ENCODE results near the gene PLCXD3. TPM values are rescaled to one million over a fixed set of nuclear protein-coding genes. Genes with fewer than 3 reads are reported as not detected.

PLCXD3 gene
- total and polyA plus RNA-seq, 2 of the 8 experiments (the other 6 are each of a cell fraction or from before 2014, with no cell fraction given): 0.03 to 0.07 TPM

- Histone ChIP-seq H2AK5ac (ENCODE audit: low read depth, low read length) (no peak overlapping the region), H3K4me1 (replicated peaks in 1 of 4; ENCODE audit: control insufficient read depth in 3 of 4, insufficient read depth in 4 of 4, low read length in 3 of 4) (peaks cover 0 to 2% (median 0%) of the 10 kb centered on the region in 4 experiments; a peak in 1 of 7 replicates), H3K9me3 (ENCODE audit: insufficient read depth in 2 of 2, low read depth in 1 of 2, low read length in 1 of 2) (no peaks in the 10 kb centered on the region), H4K5ac (ENCODE audit: insufficient read length, low read depth, low read length) (no peak overlapping the region), H2BK120ac (replicated peaks; ENCODE audit: low read depth, low read length) (no peak overlapping the region), H3K27me3 (replicated peaks in 1 of 4; ENCODE audit: control insufficient read depth in 3 of 4, extremely low read depth in 1 of 4, insufficient read depth in 3 of 4, low read length in 3 of 4) (no peaks in the 10 kb centered on the region), H3K9ac (replicated peaks in 1 of 4; ENCODE audit: extremely low read depth in 1 of 4, low read depth in 3 of 4, low read length in 3 of 4) (no peak overlapping the region), H3K36me3 (ENCODE audit: control insufficient read depth in 2 of 4, insufficient read depth in 4 of 4, low read length in 3 of 4) (no peaks in the 10 kb centered on the region), H2BK20ac (ENCODE audit: low read length) (no peak overlapping the region), H3K14ac (ENCODE audit: insufficient read length) (no peak overlapping the region), H3K18ac (ENCODE audit: extremely low read depth, low read length) (no peak overlapping the region), H2BK12ac (ENCODE audit: low read depth, low read length) (no peak overlapping the region), H4K8ac (ENCODE audit: extremely low read depth, insufficient read depth, low read length) (no peak overlapping the region), H3K4me3 (ENCODE audit: extremely low read depth in 1 of 4, insufficient read depth in 2 of 4, low read depth in 3 of 4, low read length in 4 of 4) (no peak overlapping the region), H3K79me1 (ENCODE audit: low read depth, low read length) (no peaks in the 10 kb centered on the region), H3K79me2 (ENCODE audit: control insufficient read depth in 1 of 2, insufficient read depth in 2 of 2, low read length in 2 of 2) (no peaks in the 10 kb centered on the region), H3K23ac (ENCODE audit: insufficient read length) (no peak overlapping the region), H4K20me1 (replicated peaks in 1 of 2; ENCODE audit: control insufficient read depth in 1 of 2, insufficient read depth in 2 of 2, low read length in 2 of 2) (no peaks in the 10 kb centered on the region), H3K23me2 (ENCODE audit: low read depth, low read length) (no peaks in the 10 kb centered on the region), H3K27ac (ENCODE audit: low read depth, low read length) (no peak overlapping the region), H4K91ac (replicated peaks; ENCODE audit: insufficient read length, low read length) (no peak overlapping the region), H2AFZ (ENCODE audit: low read length) (no peak overlapping the region), H3K4ac (replicated peaks; ENCODE audit: insufficient read length, low read depth, low read length) (no peak overlapping the region), H3K56ac (replicated peaks; ENCODE audit: insufficient read length, low read depth, low read length) (no peak overlapping the region), H2BK5ac (ENCODE audit: low read depth, low read length) (no peak overlapping the region), H3K4me2 (ENCODE audit: insufficient read depth in 1 of 2, low read depth in 2 of 2, low read length in 2 of 2) (no peak overlapping the region), H2BK15ac (ENCODE audit: low read length) (no peak overlapping the region)
- CTCF ChIA-PET (ENCODE audit: partially characterized antibody): no interaction called here
- 89% methylated on average over 1 of the region's 1 CpG; no CpG with 5 or more reads in 1 of the 2 experiments for WGBS, 2 experiments (ENCODE audit: extremely low coverage in 1 of 2, insufficient coverage in 1 of 2, insufficient read length in 1 of 2, insufficient replicate concordance in 2 of 2, low coverage in 1 of 2, low lambda C conversion rate in 2 of 2, missing lambda C conversion rate in 1 of 2)
- no peak for DNase-seq (ENCODE audit: low read depth in 1 of 2, low spot score in 2 of 2)
- FAIRE-seq: no peak
- POLR2A ChIA-PET (ENCODE audit: partially characterized antibody): no interaction called here
- TF ChIP-seq SP1 (IDR thresholded peaks at IDR 0.05; ENCODE audit: low read depth, low read length): no peak
- TF ChIP-seq SIRT6 (IDR thresholded peaks at IDR 0.05; ENCODE audit: low read length): no peak
- no peak for TF ChIP-seq CBX5 (IDR thresholded peaks at IDR 0.05; ENCODE audit: low read depth, low read length)
- TF ChIP-seq, protein P1, sequence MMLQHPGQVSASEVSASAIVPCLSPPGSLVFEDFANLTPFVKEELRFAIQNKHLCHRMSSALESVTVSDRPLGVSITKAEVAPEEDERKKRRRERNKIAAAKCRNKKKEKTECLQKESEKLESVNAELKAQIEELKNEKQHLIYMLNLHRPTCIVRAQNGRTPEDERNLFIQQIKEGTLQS (IDR thresholded peaks at IDR 0.05; ENCODE audit: insufficient read depth, low read depth, low read length): no peak
- TF ChIP-seq TEAD4 (IDR thresholded peaks at IDR 0.05; ENCODE audit: low read depth, low read length): no peak
- no peak for TF ChIP-seq CBX8 (IDR thresholded peaks at IDR 0.05; ENCODE audit: borderline replicate concordance, low read depth, low read length)
- TF ChIP-seq BCL11A (IDR thresholded peaks at IDR 0.05; ENCODE audit: low read depth in 2 of 2, low read length in 2 of 2): no peak
- no peak for TF ChIP-seq MAFK (IDR thresholded peaks at IDR 0.05; ENCODE audit: low read depth, low read length)
- TF ChIP-seq TBP (IDR thresholded peaks at IDR 0.05; ENCODE audit: low read depth, low read length): no peak
Observed at GRCh38 chr5:41363343-41363986, 146.9 kb downstream of the PLCXD3 start.
